Measurements from ENCODE around the gene ACLY. TPM values are rescaled to one million over a fixed set of nuclear protein-coding genes. Genes with fewer than 3 reads are reported as not detected.
"Not testable (repeated sequence)": the region's sequence is repeated elsewhere in the genome, so short reads cannot be mapped to it uniquely, and the experiment has no call there.

The ACLY gene
- total and polyA plus RNA-seq, 10 of the 15 experiments (the other 5 are each of a cell fraction or from before 2014, with no cell fraction given), result 32.6 to 224 (median 114) TPM

DNA sequence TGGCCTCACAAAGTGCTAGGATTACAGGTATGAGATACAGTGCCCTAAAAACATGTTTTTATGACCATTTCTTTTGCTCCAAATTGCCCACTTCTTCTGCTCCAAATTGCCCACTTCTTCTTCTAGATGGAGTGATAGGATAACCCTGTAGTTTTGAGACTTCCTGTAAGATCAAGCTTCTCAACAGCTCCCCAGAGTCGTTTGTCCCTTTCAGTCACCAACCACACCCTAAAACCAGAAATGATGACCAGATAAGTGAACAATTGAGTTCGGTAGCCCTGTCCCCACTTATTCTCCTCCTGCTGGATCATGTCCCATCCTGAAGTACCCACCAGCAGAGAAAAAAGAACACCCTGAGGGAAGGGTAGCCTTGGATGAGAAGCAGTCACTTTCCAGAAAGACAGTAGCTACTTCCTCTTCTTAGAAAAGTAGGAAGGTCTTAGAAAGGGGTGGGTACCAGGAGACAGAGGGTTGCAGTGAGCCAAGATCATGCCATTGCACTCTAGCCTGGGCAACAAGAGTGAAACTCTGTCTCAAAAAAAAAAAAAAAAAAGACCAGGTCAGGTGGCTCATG, 14.2 kb upstream of the ACLY start:
- Histone ChIP-seq H4K20me1 (ENCODE audit: control insufficient read depth, insufficient read depth) (no peaks in the 10 kb centered on the region), H3K4me2 (ENCODE audit: control insufficient read depth, insufficient read depth) (no peak overlapping the region), H3K79me2 (ENCODE audit: control insufficient read depth, insufficient read depth, low read length) (peaks cover 8% of the 10 kb centered on the region), H3K4me1 (ENCODE audit: control insufficient read depth, insufficient read depth, low read length) (peaks cover 8% of the 10 kb centered on the region), H3K27ac (ENCODE audit: control insufficient read depth, insufficient read depth) (no peak overlapping the region), H3K9ac (ENCODE audit: control insufficient read depth, insufficient read depth, low read length) (no peak overlapping the region), H3K4me3 (no peak overlapping the region), H3K27me3 (replicated peaks in 1 of 2; ENCODE audit: control insufficient read depth in 2 of 2, insufficient read depth in 2 of 2, low read length in 1 of 2) (no peaks in the 10 kb centered on the region), H2AFZ (ENCODE audit: control insufficient read depth, low read depth, low read length) (peak overlapping the region; percentile 51), H3K36me3 (ENCODE audit: control insufficient read depth in 2 of 2, insufficient read depth in 2 of 2, low read length in 1 of 2) (no peaks in the 10 kb centered on the region), H3K9me3 (replicated peaks; ENCODE audit: control insufficient read depth, insufficient read depth, low read length) (no peaks in the 10 kb centered on the region)
- in situ Hi-C loops (cut with MboI) (no loop called here), intact Hi-C loops (cut with micrococcal nuclease; ENCODE audit: unreplicated experiment) (no loop called here)
- WGBS (ENCODE audit: insufficient coverage, insufficient replicate concordance, low lambda C conversion rate, missing lambda C conversion rate), result 29% methylated on average over 2 of the region's 2 CpGs
- ChIA-PET POLR2A (interaction anchor here (0.5 to 1.6 kb wide), 9 partner anchors 12 to 1281 kb away, joined by 3 to 8 read pairs (median 3); no protein-coding TSS in a partner anchor), CTCF (interaction anchor here (0.6 to 3.5 kb wide), 3 partner anchors 15 to 675 kb away, joined by 3 to 17 read pairs (median 3); partner anchors contain the start of gene ACLY), SMC1A (ENCODE audit: uncharacterized antibody, unreplicated experiment) (interaction anchor here (0.5 to 2.0 kb wide), 5 partner anchors 13 to 37 kb away, joined by 3 to 9 read pairs (median 5); no protein-coding TSS in a partner anchor), RAD21 (ENCODE audit: unreplicated experiment) (interaction anchor here (0.6 to 1.2 kb wide), 2 partner anchors 26 to 190 kb away, joined by 3 read pairs; partner anchors contain the start of gene HSPB9)
- DNase-seq (ENCODE audit: low read depth, low spot score) (no peak), FAIRE-seq (no peak), ATAC-seq (no peak)
- no TSS peak for BruUV-seq (replicated peaks)
- TF ChIP-seq ELK1 (IDR thresholded peaks at IDR 0.05; ENCODE audit: low read depth, low read length) (no peak), YBX1 (IDR thresholded peaks at IDR 0.05) (no peak), ZNF24 (IDR thresholded peaks at IDR 0.05) (no peak), SUZ12 (IDR thresholded peaks at IDR 0.05; ENCODE audit: unreplicated experiment) (no peak), TCF12 (IDR thresholded peaks at IDR 0.05; ENCODE audit: low read depth, low read length) (no peak), NFYA (IDR thresholded peaks at IDR 0.05; ENCODE audit: borderline replicate concordance, low read depth, low read length) (no peak)
- TF ChIP-seq, protein P1, sequence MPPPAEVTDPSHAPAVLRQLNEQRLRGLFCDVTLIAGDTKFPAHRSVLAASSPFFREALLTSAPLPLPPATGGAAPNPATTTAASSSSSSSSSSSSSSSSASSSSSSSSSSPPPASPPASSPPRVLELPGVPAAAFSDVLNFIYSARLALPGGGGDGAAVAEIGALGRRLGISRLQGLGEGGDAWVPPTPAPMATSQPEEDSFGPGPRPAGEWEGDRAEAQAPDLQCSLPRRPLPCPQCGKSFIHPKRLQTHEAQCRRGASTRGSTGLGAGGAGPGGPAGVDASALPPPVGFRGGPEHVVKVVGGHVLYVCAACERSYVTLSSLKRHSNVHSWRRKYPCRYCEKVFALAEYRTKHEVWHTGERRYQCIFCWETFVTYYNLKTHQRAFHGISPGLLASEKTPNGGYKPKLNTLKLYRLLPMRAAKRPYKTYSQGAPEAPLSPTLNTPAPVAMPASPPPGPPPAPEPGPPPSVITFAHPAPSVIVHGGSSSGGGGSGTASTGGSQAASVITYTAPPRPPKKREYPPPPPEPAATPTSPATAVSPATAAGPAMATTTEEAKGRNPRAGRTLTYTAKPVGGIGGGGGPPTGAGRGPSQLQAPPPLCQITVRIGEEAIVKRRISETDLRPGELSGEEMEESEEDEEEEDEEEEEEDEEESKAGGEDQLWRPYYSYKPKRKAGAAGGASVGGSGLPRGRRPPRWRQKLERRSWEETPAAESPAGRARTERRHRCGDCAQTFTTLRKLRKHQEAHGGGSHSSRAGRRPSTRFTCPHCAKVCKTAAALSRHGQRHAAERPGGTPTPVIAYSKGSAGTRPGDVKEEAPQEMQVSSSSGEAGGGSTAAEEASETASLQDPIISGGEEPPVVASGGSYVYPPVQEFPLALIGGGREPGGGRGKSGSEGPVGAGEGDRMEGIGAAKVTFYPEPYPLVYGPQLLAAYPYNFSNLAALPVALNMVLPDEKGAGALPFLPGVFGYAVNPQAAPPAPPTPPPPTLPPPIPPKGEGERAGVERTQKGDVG (CRISPR knock-in tag; IDR thresholded peaks at IDR 0.05), result no peak

DNA sequence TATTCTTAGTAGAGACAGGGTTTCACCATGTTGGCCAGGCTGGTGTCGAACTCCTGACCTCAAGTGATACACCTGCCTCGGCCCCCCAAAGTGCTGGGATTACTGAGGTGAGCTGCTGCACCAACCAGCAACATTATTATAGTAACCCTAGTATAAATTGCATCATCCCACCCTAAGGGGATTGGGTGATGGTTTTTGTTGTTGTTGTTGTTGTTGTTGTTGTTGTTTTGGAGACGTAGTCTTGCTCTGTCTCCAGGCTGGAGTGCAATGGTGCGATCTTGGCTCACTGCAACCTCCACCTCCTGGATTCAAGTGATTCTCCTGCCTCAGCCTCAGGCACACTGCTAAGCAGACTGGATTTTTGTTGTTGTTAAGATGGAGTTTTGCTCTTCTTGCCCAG, 13.0 kb upstream of the ACLY start:
- H2AFZ ChIP-seq (ENCODE audit: control insufficient read depth, low read depth, low read length); H3K36me3 ChIP-seq (ENCODE audit: control insufficient read depth in 2 of 2, insufficient read depth in 2 of 2, low read length in 1 of 2); RAD21 ChIA-PET (ENCODE audit: unreplicated experiment); H3K79me2 ChIP-seq (ENCODE audit: control insufficient read depth, insufficient read depth, low read length); H3K27me3 ChIP-seq (replicated peaks in 1 of 2; ENCODE audit: control insufficient read depth in 2 of 2, insufficient read depth in 2 of 2, low read length in 1 of 2); BruUV-seq (replicated peaks); H3K4me3 ChIP-seq; ATAC-seq; H3K4me1 ChIP-seq (ENCODE audit: control insufficient read depth, insufficient read depth, low read length); DNase-seq (ENCODE audit: low read depth, low spot score); H3K9me3 ChIP-seq (replicated peaks; ENCODE audit: control insufficient read depth, insufficient read depth, low read length); H4K20me1 ChIP-seq (ENCODE audit: control insufficient read depth, insufficient read depth); intact Hi-C loops (cut with micrococcal nuclease; ENCODE audit: unreplicated experiment); H3K27ac ChIP-seq (ENCODE audit: control insufficient read depth, insufficient read depth); FAIRE-seq; H3K4me2 ChIP-seq (ENCODE audit: control insufficient read depth, insufficient read depth); in situ Hi-C loops (cut with MboI); H3K9ac ChIP-seq (ENCODE audit: control insufficient read depth, insufficient read depth, low read length): not testable (repeated sequence)
- SMC1A ChIA-PET (ENCODE audit: uncharacterized antibody, unreplicated experiment), result interaction anchor here (2.0 kb wide), 1 partner anchor 18 kb away, joined by 9 read pairs; no protein-coding TSS in a partner anchor
- CTCF ChIA-PET, result interaction anchor here (0.9 to 3.5 kb wide), 3 partner anchors 13 to 31 kb away, joined by 3 to 17 read pairs (median 3); partner anchors contain the start of gene ACLY
- WGBS (ENCODE audit: insufficient coverage, insufficient replicate concordance, low lambda C conversion rate, missing lambda C conversion rate), result 70% methylated on average over 4 of the region's 4 CpGs
- POLR2A ChIA-PET, result interaction anchor here (0.6 to 4.8 kb wide), 3 partner anchors 14 to 203 kb away, joined by 3 to 52 read pairs (median 5); partner anchors contain the start of gene ACLY

All from GM12878 (cell line).